Fibroblast of lung (primary cell): Measurements from ENCODE around the gene FBLL1.
"Not testable (repeated sequence)": the region's sequence is repeated elsewhere in the genome, so short reads cannot be mapped to it uniquely, and the experiment has no call there.

Source experiments
- EZH2 ChIP-seq: IDR thresholded peaks from 2 replicates; pipeline ENCODE4 v1.5.1; 2012; ENCODE audit warnings: low read length, control low read depth, mild to moderate bottlenecking; ENCODE audit errors: missing control alignments
- TF ChIP-seq, protein P1 (sequence below), 2 donors: IDR thresholded peaks in 1 of 2; conservative IDR thresholded peaks in 1 of 2; 1 replicate in 1 of 2; 2 replicates in 1 of 2; pipeline ENCODE4 v1.5.1; 2011 to 2012; ENCODE audit warnings: low read length in 2 of 2, control low read depth in 1 of 2, inconsistent platforms in 1 of 2, low read depth in 1 of 2, mild to moderate bottlenecking in 1 of 2

- TF ChIP-seq, protein P1, sequence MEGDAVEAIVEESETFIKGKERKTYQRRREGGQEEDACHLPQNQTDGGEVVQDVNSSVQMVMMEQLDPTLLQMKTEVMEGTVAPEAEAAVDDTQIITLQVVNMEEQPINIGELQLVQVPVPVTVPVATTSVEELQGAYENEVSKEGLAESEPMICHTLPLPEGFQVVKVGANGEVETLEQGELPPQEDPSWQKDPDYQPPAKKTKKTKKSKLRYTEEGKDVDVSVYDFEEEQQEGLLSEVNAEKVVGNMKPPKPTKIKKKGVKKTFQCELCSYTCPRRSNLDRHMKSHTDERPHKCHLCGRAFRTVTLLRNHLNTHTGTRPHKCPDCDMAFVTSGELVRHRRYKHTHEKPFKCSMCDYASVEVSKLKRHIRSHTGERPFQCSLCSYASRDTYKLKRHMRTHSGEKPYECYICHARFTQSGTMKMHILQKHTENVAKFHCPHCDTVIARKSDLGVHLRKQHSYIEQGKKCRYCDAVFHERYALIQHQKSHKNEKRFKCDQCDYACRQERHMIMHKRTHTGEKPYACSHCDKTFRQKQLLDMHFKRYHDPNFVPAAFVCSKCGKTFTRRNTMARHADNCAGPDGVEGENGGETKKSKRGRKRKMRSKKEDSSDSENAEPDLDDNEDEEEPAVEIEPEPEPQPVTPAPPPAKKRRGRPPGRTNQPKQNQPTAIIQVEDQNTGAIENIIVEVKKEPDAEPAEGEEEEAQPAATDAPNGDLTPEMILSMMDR (conservative IDR thresholded peaks at IDR 0.05 in 1 of 2, IDR thresholded peaks at IDR 0.05 in 1 of 2; ENCODE audit: low read depth in 1 of 2, low read length in 2 of 2): not testable (repeated sequence)
- TF ChIP-seq EZH2: not testable (repeated sequence)
These were observed 44.6 kb downstream of the FBLL1 start for GRCh38 chr5:168573663-168574062.
